ENCODE data around the gene ANKFN1. TPM values are rescaled to one million over a fixed set of nuclear protein-coding genes. Genes with fewer than 3 reads are reported as not detected.

Gene ANKFN1
- total RNA-seq, 1 donor from 2014 or later, result not detected

- no peak overlapping the region for H3K27ac ChIP-seq
- no peak for DNase-seq (ENCODE audit: low spot score)
- H3K4me1 ChIP-seq, result no peaks in the 10 kb centered on the region
- Mint-ChIP-seq H3K27ac (no peak overlapping the region), H3K4me3 (no peak overlapping the region), H3K9me3 (peaks cover 7% of the 10 kb centered on the region), H3K4me1 (peaks cover 4% of the 10 kb centered on the region), H3K27me3 (ENCODE audit: insufficient read depth, low read depth) (peaks cover 2% of the 10 kb centered on the region), H3K36me3 (no peaks in the 10 kb centered on the region)
- H2AFZ ChIP-seq (replicated peaks), result no peak overlapping the region
- H3K27me3 ChIP-seq, result no peaks in the 10 kb centered on the region
- H3K36me3 ChIP-seq, result no peaks in the 10 kb centered on the region
- H3K9me3 ChIP-seq (ENCODE audit: low read depth), result no peaks in the 10 kb centered on the region
- H3K4me2 ChIP-seq, result no peak overlapping the region
- no peak overlapping the region for H3K9ac ChIP-seq
- H3K4me3 ChIP-seq, result no peak overlapping the region
- H4K20me1 ChIP-seq (ENCODE audit: low read depth), result no peaks in the 10 kb centered on the region
- H3F3A ChIP-seq (ENCODE audit: low read depth), result peaks cover 5% of the 10 kb centered on the region
- TF ChIP-seq EZH2 (IDR thresholded peaks at IDR 0.05) (no peak), EZH2phosphoT487 (IDR thresholded peaks at IDR 0.05) (no peak), CTCF (IDR thresholded peaks at IDR 0.05) (no peak)
- H3K79me2 ChIP-seq (ENCODE audit: low read depth), result no peaks in the 10 kb centered on the region
Observed at GRCh38 chr17:56310782-56311181, 157.5 kb downstream of the ANKFN1 start.

GRCh38 chr17:56313201-56313600 lies 159.9 kb downstream of the ANKFN1 start:
- no peak overlapping the region for H3K4me2 ChIP-seq
- no peak overlapping the region for H2AFZ ChIP-seq (replicated peaks)
- H4K20me1 ChIP-seq (ENCODE audit: low read depth), result no peaks in the 10 kb centered on the region
- no peaks in the 10 kb centered on the region for H3K36me3 ChIP-seq
- TF ChIP-seq EZH2phosphoT487 (IDR thresholded peaks at IDR 0.05), result no peak
- TF ChIP-seq EZH2 (IDR thresholded peaks at IDR 0.05), result no peak
- TF ChIP-seq CTCF (IDR thresholded peaks at IDR 0.05), result no peak
- H3K27ac Mint-ChIP-seq, result no peak overlapping the region
- H3K4me3 Mint-ChIP-seq, result no peak overlapping the region
- no peaks in the 10 kb centered on the region for H3K36me3 Mint-ChIP-seq
- peaks cover 10% of the 10 kb centered on the region for H3K4me1 ChIP-seq
- H3K4me3 ChIP-seq, result no peak overlapping the region
- H3K27ac ChIP-seq, result no peak overlapping the region
- no peaks in the 10 kb centered on the region for H3K27me3 ChIP-seq
- H3K79me2 ChIP-seq (ENCODE audit: low read depth), result no peaks in the 10 kb centered on the region
- DNase-seq (ENCODE audit: low spot score), result no peak
- H3F3A ChIP-seq (ENCODE audit: low read depth), result peaks cover 5% of the 10 kb centered on the region
- H3K9me3 ChIP-seq (ENCODE audit: low read depth), result no peaks in the 10 kb centered on the region
- H3K9ac ChIP-seq, result no peak overlapping the region
- H3K27me3 Mint-ChIP-seq (ENCODE audit: insufficient read depth, low read depth), result no peaks in the 10 kb centered on the region
- H3K4me1 Mint-ChIP-seq, result peaks cover 11% of the 10 kb centered on the region
- H3K9me3 Mint-ChIP-seq, result no peaks in the 10 kb centered on the region

GRCh38 chr17:56314026-56314425 lies 160.8 kb downstream of the ANKFN1 start:
- H3K4me2 ChIP-seq, result no peak overlapping the region
- H3F3A ChIP-seq (ENCODE audit: low read depth), result peaks cover 5% of the 10 kb centered on the region
- Mint-ChIP-seq H3K27ac (no peak overlapping the region), H3K4me3 (no peak overlapping the region), H3K27me3 (ENCODE audit: insufficient read depth, low read depth) (peaks cover 6% of the 10 kb centered on the region), H3K36me3 (no peaks in the 10 kb centered on the region), H3K4me1 (peaks cover 11% of the 10 kb centered on the region), H3K9me3 (no peaks in the 10 kb centered on the region)
- H3K27me3 ChIP-seq, result no peaks in the 10 kb centered on the region
- H4K20me1 ChIP-seq (ENCODE audit: low read depth), result no peaks in the 10 kb centered on the region
- H3K36me3 ChIP-seq, result no peaks in the 10 kb centered on the region
- no peak for TF ChIP-seq EZH2 (IDR thresholded peaks at IDR 0.05)
- TF ChIP-seq EZH2phosphoT487 (IDR thresholded peaks at IDR 0.05), result no peak
- TF ChIP-seq CTCF (IDR thresholded peaks at IDR 0.05), result no peak
- H2AFZ ChIP-seq (replicated peaks), result no peak overlapping the region
- no peak overlapping the region for H3K9ac ChIP-seq
- peaks cover 10% of the 10 kb centered on the region for H3K4me1 ChIP-seq
- no peaks in the 10 kb centered on the region for H3K79me2 ChIP-seq (ENCODE audit: low read depth)
- H3K9me3 ChIP-seq (ENCODE audit: low read depth), result no peaks in the 10 kb centered on the region
- no peak overlapping the region for H3K27ac ChIP-seq
- H3K4me3 ChIP-seq, result no peak overlapping the region
- no peak for DNase-seq (ENCODE audit: low spot score)
